ENCODE results near the gene CNGA3.
"Not testable (repeated sequence)": the region's sequence is repeated elsewhere in the genome, so short reads cannot be mapped to it uniquely, and the experiment has no call there.

CNGA3 gene

DNA sequence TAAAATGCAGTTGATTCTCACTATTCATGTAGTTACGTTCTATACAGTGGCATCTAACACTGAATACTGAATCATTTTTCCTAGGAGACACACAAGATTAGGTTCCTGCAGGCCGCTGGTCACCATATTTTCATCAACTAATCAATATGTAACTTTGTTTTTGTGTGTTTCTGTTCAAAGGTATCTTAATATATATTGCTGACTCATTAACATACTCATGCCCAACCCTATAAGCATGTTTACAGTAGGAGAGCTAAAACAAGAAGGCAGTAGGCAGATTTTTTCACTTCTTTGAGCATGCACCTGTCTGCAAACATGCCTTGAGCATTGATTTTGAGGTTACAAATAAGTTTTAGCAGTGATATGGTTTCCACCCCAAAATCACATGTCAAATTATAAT, 30.3 kb upstream of the CNGA3 start:
- Histone ChIP-seq H3K9ac (ENCODE audit: insufficient read length) (no peak overlapping the region), H3K4me3 (no peak overlapping the region), H3K36me3 (ENCODE audit: insufficient read depth, low read length) (no peaks in the 10 kb centered on the region), H3K9me3 (ENCODE audit: low read depth, low read length) (no peaks in the 10 kb centered on the region), H3K27ac (no peak overlapping the region)
- TF ChIP-seq FOXP2 (optimal IDR thresholded peaks at IDR 0.05; ENCODE audit: control extremely low read depth, extremely low read length, insufficient read depth): no peak
- no peak for DNase-seq (ENCODE audit: low read depth, low spot score)

DNA sequence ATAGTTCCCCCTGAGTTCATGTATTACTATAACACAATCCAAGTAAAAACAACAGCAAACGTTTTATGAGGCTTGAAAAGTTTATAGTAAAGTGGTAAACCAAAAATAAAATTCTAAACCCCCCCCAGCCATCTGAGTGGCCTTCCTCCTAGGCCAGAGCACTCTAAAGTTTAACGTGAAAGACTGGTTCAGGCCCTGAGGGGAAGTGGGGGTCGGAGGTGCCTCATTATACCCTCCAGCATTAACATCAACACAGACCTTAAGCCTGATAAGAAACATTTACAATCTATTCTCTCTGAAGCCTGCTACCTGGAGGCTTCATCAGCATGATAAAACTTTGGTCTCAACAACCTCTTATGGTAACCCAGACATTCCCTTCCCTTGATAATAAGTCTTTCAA, 29.0 kb upstream of the CNGA3 start:
- Histone ChIP-seq H3K9me3 (ENCODE audit: low read depth, low read length) (no peaks in the 10 kb centered on the region), H3K4me3 (no peak overlapping the region), H3K27ac (no peak overlapping the region), H3K36me3 (ENCODE audit: insufficient read depth, low read length) (no peaks in the 10 kb centered on the region), H3K9ac (ENCODE audit: insufficient read length) (no peak overlapping the region)
- no peak for DNase-seq (ENCODE audit: low read depth, low spot score)
- no peak for TF ChIP-seq EZH2 (IDR thresholded peaks at IDR 0.05)
- TF ChIP-seq POLR2AphosphoS5 (IDR thresholded peaks at IDR 0.05; ENCODE audit: borderline replicate concordance, low read depth, low read length): no peak
- no peak for TF ChIP-seq FOXP2 (optimal IDR thresholded peaks at IDR 0.05; ENCODE audit: control extremely low read depth, extremely low read length, insufficient read depth)

- H3K36me3 ChIP-seq (ENCODE audit: insufficient read depth, low read length); DNase-seq (ENCODE audit: low read depth, low spot score); H3K27ac ChIP-seq; H3K9me3 ChIP-seq (ENCODE audit: low read depth, low read length); H3K4me3 ChIP-seq; H3K9ac ChIP-seq (ENCODE audit: insufficient read length): not testable (repeated sequence)
Measured at GRCh38 chr2:98320171-98320570, 26.1 kb upstream of the CNGA3 start.

DNA sequence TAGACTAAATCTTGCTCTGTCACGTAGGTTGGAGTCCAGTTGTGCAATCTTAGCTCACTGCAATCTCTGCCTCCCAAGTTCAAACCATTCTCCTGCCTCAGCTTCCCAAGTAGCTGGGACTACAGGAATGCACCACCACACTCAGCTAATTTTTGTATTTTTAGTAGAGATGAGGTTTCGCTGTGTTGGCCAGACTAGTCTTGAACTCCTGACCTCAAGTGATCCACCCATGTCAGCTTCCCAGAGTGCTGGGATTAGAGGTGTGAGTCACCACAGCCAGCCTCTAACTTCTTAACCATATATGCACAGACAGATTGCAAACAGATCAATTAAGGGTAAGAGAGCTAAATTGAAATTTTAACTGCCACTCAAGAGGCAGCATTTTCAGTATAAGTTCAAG, 22.1 kb upstream of the CNGA3 start:
- no peak overlapping the region for H3K27ac ChIP-seq
- no peak for DNase-seq (ENCODE audit: low read depth, low spot score)
- no peak overlapping the region for H3K9ac ChIP-seq (ENCODE audit: insufficient read length)
- no peaks in the 10 kb centered on the region for H3K36me3 ChIP-seq (ENCODE audit: insufficient read depth, low read length)
- TF ChIP-seq POLR2AphosphoS5 (IDR thresholded peaks at IDR 0.05; ENCODE audit: borderline replicate concordance, low read depth, low read length) (no peak), EZH2 (IDR thresholded peaks at IDR 0.05) (no peak), FOXP2 (optimal IDR thresholded peaks at IDR 0.05; ENCODE audit: control extremely low read depth, extremely low read length, insufficient read depth) (no peak)
- H3K4me3 ChIP-seq: no peak overlapping the region
- no peaks in the 10 kb centered on the region for H3K9me3 ChIP-seq (ENCODE audit: low read depth, low read length)

- no peaks in the 10 kb centered on the region for H3K36me3 ChIP-seq (ENCODE audit: insufficient read depth, low read length)
- H3K9ac ChIP-seq (ENCODE audit: insufficient read length): no peak overlapping the region
- TF ChIP-seq EZH2 (IDR thresholded peaks at IDR 0.05) (no peak), FOXP2 (optimal IDR thresholded peaks at IDR 0.05; ENCODE audit: control extremely low read depth, extremely low read length, insufficient read depth) (no peak)
- no peak overlapping the region for H3K4me3 ChIP-seq
- H3K9me3 ChIP-seq (ENCODE audit: low read depth, low read length): no peaks in the 10 kb centered on the region
- H3K27ac ChIP-seq: no peak overlapping the region
- DNase-seq (ENCODE audit: low read depth, low spot score): no peak
Measured at GRCh38 chr2:98327776-98328175, 18.5 kb upstream of the CNGA3 start.

GRCh38 chr2:98329549-98329948, 16.7 kb upstream of the CNGA3 start:
- Histone ChIP-seq H3K36me3 (ENCODE audit: insufficient read depth, low read length) (no peaks in the 10 kb centered on the region), H3K9me3 (ENCODE audit: low read depth, low read length) (no peaks in the 10 kb centered on the region), H3K27ac (no peak overlapping the region), H3K9ac (ENCODE audit: insufficient read length) (no peak overlapping the region), H3K4me3 (no peak overlapping the region)
- no peak for DNase-seq (ENCODE audit: low read depth, low spot score)
- TF ChIP-seq POLR2AphosphoS5 (IDR thresholded peaks at IDR 0.05; ENCODE audit: borderline replicate concordance, low read depth, low read length) (no peak), EZH2 (IDR thresholded peaks at IDR 0.05) (no peak), FOXP2 (optimal IDR thresholded peaks at IDR 0.05; ENCODE audit: control extremely low read depth, extremely low read length, insufficient read depth) (no peak)

- no peak for TF ChIP-seq EZH2 (IDR thresholded peaks at IDR 0.05)
- TF ChIP-seq POLR2AphosphoS5 (IDR thresholded peaks at IDR 0.05; ENCODE audit: borderline replicate concordance, low read depth, low read length): no peak
- no peak for TF ChIP-seq FOXP2 (optimal IDR thresholded peaks at IDR 0.05; ENCODE audit: control extremely low read depth, extremely low read length, insufficient read depth)
- Histone ChIP-seq H3K4me3 (no peak overlapping the region), H3K27ac (no peak overlapping the region), H3K36me3 (ENCODE audit: insufficient read depth, low read length) (no peaks in the 10 kb centered on the region), H3K9me3 (ENCODE audit: low read depth, low read length) (no peaks in the 10 kb centered on the region), H3K9ac (ENCODE audit: insufficient read length) (no peak overlapping the region)
- DNase-seq (ENCODE audit: low read depth, low spot score): no peak
Measured at GRCh38 chr2:98332989-98333388, 13.3 kb upstream of the CNGA3 start.

GRCh38 chr2:98333922-98334321, 12.3 kb upstream of the CNGA3 start:
- Histone ChIP-seq H3K27ac (no peak overlapping the region), H3K4me3 (no peak overlapping the region), H3K9me3 (ENCODE audit: low read depth, low read length) (no peaks in the 10 kb centered on the region), H3K36me3 (ENCODE audit: insufficient read depth, low read length) (no peaks in the 10 kb centered on the region), H3K9ac (ENCODE audit: insufficient read length) (no peak overlapping the region)
- TF ChIP-seq EZH2 (IDR thresholded peaks at IDR 0.05) (no peak), FOXP2 (optimal IDR thresholded peaks at IDR 0.05; ENCODE audit: control extremely low read depth, extremely low read length, insufficient read depth) (no peak), POLR2AphosphoS5 (IDR thresholded peaks at IDR 0.05; ENCODE audit: borderline replicate concordance, low read depth, low read length) (no peak)
- DNase-seq (ENCODE audit: low read depth, low spot score): no peak

GRCh38 chr2:98334439-98335078, 11.7 kb upstream of the CNGA3 start:
- no peak for TF ChIP-seq EZH2 (IDR thresholded peaks at IDR 0.05)
- no peak for TF ChIP-seq FOXP2 (optimal IDR thresholded peaks at IDR 0.05; ENCODE audit: control extremely low read depth, extremely low read length, insufficient read depth)
- no peak for TF ChIP-seq POLR2AphosphoS5 (IDR thresholded peaks at IDR 0.05; ENCODE audit: borderline replicate concordance, low read depth, low read length)
- no peaks in the 10 kb centered on the region for H3K36me3 ChIP-seq (ENCODE audit: insufficient read depth, low read length)
- H3K27ac ChIP-seq: no peak overlapping the region
- no peaks in the 10 kb centered on the region for H3K9me3 ChIP-seq (ENCODE audit: low read depth, low read length)
- no peak overlapping the region for H3K9ac ChIP-seq (ENCODE audit: insufficient read length)
- DNase-seq (ENCODE audit: low read depth, low spot score): no peak
- no peak overlapping the region for H3K4me3 ChIP-seq
